ENCODE data around the gene HIVEP3. TPM values are rescaled to one million over a fixed set of nuclear protein-coding genes. Genes with fewer than 3 reads are reported as not detected.

HIVEP3 gene
- polyA plus RNA-seq, 1 of the 3 experiments (the other 2 are of a cell fraction) = 6.4 TPM

GRCh38 chr1:41489561-41489960 lies 429.2 kb downstream of the HIVEP3 start:
- Histone ChIP-seq H3K36me3 (replicated peaks in 1 of 2; ENCODE audit: control insufficient read depth in 1 of 2, insufficient read depth in 2 of 2, low read length in 1 of 2) (no peaks in the 10 kb centered on the region), H3K27ac (ENCODE audit: low read depth in 2 of 2, low read length in 1 of 2) (no peak overlapping the region), H3K4me2 (no peak overlapping the region), H3K79me2 (ENCODE audit: insufficient read depth) (no peaks in the 10 kb centered on the region), H3K9me3 (no peaks in the 10 kb centered on the region), H3K27me3 (ENCODE audit: insufficient read depth) (no peaks in the 10 kb centered on the region), H3K9me2 (no peaks in the 10 kb centered on the region), H4K20me1 (ENCODE audit: insufficient read depth) (no peaks in the 10 kb centered on the region), H2AFZ (ENCODE audit: low read depth) (no peak overlapping the region), H3F3A (replicated peaks; ENCODE audit: insufficient read depth) (peaks cover 20% of the 10 kb centered on the region), H3K9ac (no peak overlapping the region), H3K4me3 (ENCODE audit: low read depth in 2 of 2, low read length in 1 of 2) (no peak overlapping the region), H3K4me1 (ENCODE audit: control insufficient read depth in 1 of 2, insufficient read depth in 2 of 2, low read depth in 1 of 2, low read length in 1 of 2) (peaks cover 29 to 34% of the 10 kb centered on the region in 2 experiments; a peak in 3 of 4 replicates)
- no peak for DNase-seq
- WGBS (ENCODE audit: low lambda C conversion rate) = 90% methylated on average over 5 of the region's 5 CpGs
- ChIA-PET CTCF (interaction anchor here (1.6 to 8.6 kb wide), 3 partner anchors 10 to 207 kb away, joined by 6 to 93 read pairs (median 16); partner anchors contain the start of gene EDN2), POLR2A (no interaction called here)
- TF ChIP-seq RAD21 (IDR thresholded peaks at IDR 0.05; ENCODE audit: low read length) (no peak), FOXJ3 (CRISPR knock-in tag; IDR thresholded peaks at IDR 0.05) (no peak), TCF12 (IDR thresholded peaks at IDR 0.05) (no peak), EP300 (IDR thresholded peaks at IDR 0.05; ENCODE audit: borderline replicate concordance in 1 of 2, low read depth in 1 of 2, low read length in 1 of 2) (no peak), JUND (IDR thresholded peaks at IDR 0.05) (no peak), SMC3 (IDR thresholded peaks at IDR 0.05; ENCODE audit: low read depth, low read length) (no peak), RXRA (IDR thresholded peaks at IDR 0.05; ENCODE audit: borderline replicate concordance, low read depth) (no peak), FOSL2 (IDR thresholded peaks at IDR 0.05; ENCODE audit: borderline replicate concordance, low read depth) (no peak), GABPA (IDR thresholded peaks at IDR 0.05; ENCODE audit: low read depth) (no peak), FOXM1 (IDR thresholded peaks at IDR 0.05; ENCODE audit: low read depth) (no peak), RFX5 (IDR thresholded peaks at IDR 0.05; ENCODE audit: low read length) (no peak)

- Histone ChIP-seq H3K4me1 (ENCODE audit: control insufficient read depth in 1 of 2, insufficient read depth in 2 of 2, low read depth in 1 of 2, low read length in 1 of 2) (peaks cover 42 to 43% of the 10 kb centered on the region in 2 experiments; a peak in 3 of 4 replicates), H3K79me2 (ENCODE audit: insufficient read depth) (no peaks in the 10 kb centered on the region), H3K4me2 (no peak overlapping the region), H3K4me3 (ENCODE audit: low read depth in 2 of 2, low read length in 1 of 2) (no peak overlapping the region), H3K27ac (ENCODE audit: low read depth in 2 of 2, low read length in 1 of 2) (no peak overlapping the region), H3K36me3 (replicated peaks in 1 of 2; ENCODE audit: control insufficient read depth in 1 of 2, insufficient read depth in 2 of 2, low read length in 1 of 2) (no peaks in the 10 kb centered on the region), H4K20me1 (ENCODE audit: insufficient read depth) (no peaks in the 10 kb centered on the region), H3F3A (replicated peaks; ENCODE audit: insufficient read depth) (peaks cover 14% of the 10 kb centered on the region), H3K9me2 (no peaks in the 10 kb centered on the region), H3K9me3 (no peaks in the 10 kb centered on the region), H3K27me3 (ENCODE audit: insufficient read depth) (no peaks in the 10 kb centered on the region), H3K9ac (no peak overlapping the region), H2AFZ (ENCODE audit: low read depth) (no peak overlapping the region)
- TF ChIP-seq TAF1 (IDR thresholded peaks at IDR 0.05; ENCODE audit: borderline replicate concordance, low read depth, low read length) (no peak), YY1 (IDR thresholded peaks at IDR 0.05; ENCODE audit: low read depth) (no peak), EP300 (IDR thresholded peaks at IDR 0.05; ENCODE audit: borderline replicate concordance in 1 of 2, low read depth in 1 of 2, low read length in 1 of 2) (no peak), POLR2AphosphoS5 (IDR thresholded peaks at IDR 0.05; ENCODE audit: low read depth, low read length) (no peak), MXI1 (IDR thresholded peaks at IDR 0.05; ENCODE audit: low read depth, low read length) (no peak), FOSL2 (IDR thresholded peaks at IDR 0.05; ENCODE audit: borderline replicate concordance, low read depth) (no peak), JUND (IDR thresholded peaks at IDR 0.05) (no peak), PBX3 (IDR thresholded peaks at IDR 0.05) (no peak), RXRA (IDR thresholded peaks at IDR 0.05; ENCODE audit: borderline replicate concordance, low read depth) (no peak), TEAD4 (IDR thresholded peaks at IDR 0.05; ENCODE audit: borderline replicate concordance, insufficient read depth) (no peak), RFX5 (IDR thresholded peaks at IDR 0.05; ENCODE audit: low read length) (no peak), CHD2 (IDR thresholded peaks at IDR 0.05; ENCODE audit: low read length, partially characterized antibody) (no peak)
- ChIA-PET POLR2A (no interaction called here), CTCF (interaction anchor here (1.2 to 2.5 kb wide), 3 partner anchors 9 to 28 kb away, joined by 3 to 8 read pairs (median 5); no protein-coding TSS in a partner anchor)
- WGBS (ENCODE audit: low lambda C conversion rate) = 94% methylated on average over 6 of the region's 11 CpGs
- no peak for DNase-seq
Measured at GRCh38 chr1:41488040-41488951, 430.4 kb downstream of the HIVEP3 start.
